A549 (cell line): ENCODE measurements around the gene DACT2.

Experiments
- EP300 ChIP-seq, 2 experiments: fragments of >200 bp; sonication (Bioruptor Twin); formaldehyde crosslinking; IDR thresholded peaks; 2 replicates in 1 of 2; 3 replicates in 1 of 2; pipeline ENCODE4 v1.6.1; 2016 to 2017
- HDAC2 ChIP-seq: fragments of 200-600 bp; sonication (generic); IDR thresholded peaks from 2 replicates; pipeline ENCODE4 v1.6.1; 2016
- KDM5A ChIP-seq: fragments of 200-600 bp; sonication (generic); IDR thresholded peaks from 2 replicates; pipeline ENCODE4 v1.6.1; 2016; ENCODE audit warnings: antibody characterized with exemption, mild to moderate bottlenecking
- MYC ChIP-seq: IDR thresholded peaks from 2 replicates; pipeline ENCODE4 v1.6.1; 2012; ENCODE audit warnings: mild to moderate bottlenecking, inconsistent platforms, low read length, improper control_type of control experiment, borderline replicate concordance
- POLR2A ChIP-seq: IDR thresholded peaks from 2 replicates; pipeline ENCODE4 v1.6.1; 2012; ENCODE audit warnings: mild to moderate bottlenecking, low read length
- RAD21 ChIP-seq, 2 experiments: fragments of >200 bp in 1 of 2; sonication (Bioruptor Twin) in 1 of 2; formaldehyde crosslinking in 1 of 2; IDR thresholded peaks in 1 of 2; conservative IDR thresholded peaks in 1 of 2; 2 replicates in 1 of 2; 3 replicates in 1 of 2; pipeline ENCODE4 v1.6.1; 2012 to 2018; ENCODE audit warnings: inconsistent platforms in 1 of 2
- RCOR1 ChIP-seq: fragments of 150-350 bp; IDR thresholded peaks from 2 replicates; pipeline ENCODE4 v1.6.1; 2014; ENCODE audit warnings: antibody characterized with exemption, low read length, low read depth
- TF ChIP-seq, protein P1 (sequence below): IDR thresholded peaks from 2 replicates; pipeline ENCODE4 v1.6.1; 2012
- TF ChIP-seq, protein P2 (sequence below): fragments of >200 bp; sonication (Bioruptor Twin); formaldehyde crosslinking; IDR thresholded peaks from 3 replicates; pipeline ENCODE4 v1.5.1; 2016
- TF ChIP-seq, protein P3 (sequence below): fragments of 200-600 bp; sonication (generic); IDR thresholded peaks from 2 replicates; pipeline ENCODE4 v1.6.1; 2016; ENCODE audit warnings: antibody characterized with exemption, mild to moderate bottlenecking, moderate library complexity
- TF ChIP-seq, protein P4 (sequence below): fragments of >200 bp; sonication (Bioruptor Twin); formaldehyde crosslinking; IDR thresholded peaks from 3 replicates; pipeline ENCODE4 v1.6.1; 2016

DNA sequence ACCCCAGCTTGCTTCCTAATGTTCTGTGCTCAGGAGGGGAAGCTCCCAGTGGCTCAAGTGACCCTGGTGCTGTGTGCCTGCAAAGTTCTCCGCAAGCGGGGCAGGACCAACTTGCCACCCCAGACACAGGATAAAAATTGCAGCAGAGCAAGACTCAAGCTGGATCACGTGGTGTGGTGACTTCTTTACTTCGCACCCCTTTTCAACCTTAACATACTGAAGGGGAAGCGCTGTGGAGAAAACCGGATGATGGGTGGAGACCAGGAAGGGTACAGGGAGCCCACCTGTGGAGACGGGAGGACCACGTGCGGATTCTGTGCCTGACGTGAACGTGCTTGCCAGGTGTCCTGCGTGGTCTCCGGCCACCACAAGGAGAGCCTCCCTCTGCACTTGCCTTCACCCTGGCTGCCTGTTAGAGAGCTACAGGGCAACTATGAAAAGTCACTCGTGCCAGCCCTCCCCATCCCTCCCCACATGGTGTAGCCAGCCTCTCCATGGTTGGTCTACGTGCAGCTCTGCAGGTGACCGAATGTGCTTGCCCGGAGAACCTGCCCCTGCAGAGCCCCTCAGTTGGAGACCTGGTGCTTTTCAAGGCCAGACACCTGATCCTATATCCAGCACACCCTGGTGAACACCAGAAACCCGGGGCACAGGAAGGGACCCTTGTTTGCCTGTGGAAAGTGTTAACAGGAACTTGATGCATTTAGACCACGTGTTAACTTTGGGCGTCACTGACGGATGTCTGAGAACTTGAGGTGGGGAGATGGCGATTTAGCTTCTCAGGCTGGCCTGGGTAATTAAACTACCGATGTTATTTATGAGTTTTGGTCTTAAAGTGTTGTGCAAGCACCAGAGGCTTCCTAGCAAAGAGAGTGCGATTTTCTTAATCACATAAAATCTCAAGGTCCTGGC lies 23.9 kb upstream of the DACT2 start:
- TF ChIP-seq HDAC2 (no peak), RCOR1 (no peak), MYC (no peak), EP300 (IDR thresholded peaks at IDR 0.05) (no peak), RAD21 (conservative IDR thresholded peaks at IDR 0.05 in 1 of 2, IDR thresholded peaks at IDR 0.05 in 1 of 2) (no peak), POLR2A (no peak), KDM5A (no peak)
- TF ChIP-seq, protein P1, sequence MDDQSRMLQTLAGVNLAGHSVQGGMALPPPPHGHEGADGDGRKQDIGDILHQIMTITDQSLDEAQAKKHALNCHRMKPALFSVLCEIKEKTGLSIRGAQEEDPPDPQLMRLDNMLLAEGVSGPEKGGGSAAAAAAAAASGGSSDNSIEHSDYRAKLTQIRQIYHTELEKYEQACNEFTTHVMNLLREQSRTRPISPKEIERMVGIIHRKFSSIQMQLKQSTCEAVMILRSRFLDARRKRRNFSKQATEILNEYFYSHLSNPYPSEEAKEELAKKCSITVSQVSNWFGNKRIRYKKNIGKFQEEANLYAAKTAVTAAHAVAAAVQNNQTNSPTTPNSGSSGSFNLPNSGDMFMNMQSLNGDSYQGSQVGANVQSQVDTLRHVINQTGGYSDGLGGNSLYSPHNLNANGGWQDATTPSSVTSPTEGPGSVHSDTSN, result no peak
- TF ChIP-seq, protein P2, sequence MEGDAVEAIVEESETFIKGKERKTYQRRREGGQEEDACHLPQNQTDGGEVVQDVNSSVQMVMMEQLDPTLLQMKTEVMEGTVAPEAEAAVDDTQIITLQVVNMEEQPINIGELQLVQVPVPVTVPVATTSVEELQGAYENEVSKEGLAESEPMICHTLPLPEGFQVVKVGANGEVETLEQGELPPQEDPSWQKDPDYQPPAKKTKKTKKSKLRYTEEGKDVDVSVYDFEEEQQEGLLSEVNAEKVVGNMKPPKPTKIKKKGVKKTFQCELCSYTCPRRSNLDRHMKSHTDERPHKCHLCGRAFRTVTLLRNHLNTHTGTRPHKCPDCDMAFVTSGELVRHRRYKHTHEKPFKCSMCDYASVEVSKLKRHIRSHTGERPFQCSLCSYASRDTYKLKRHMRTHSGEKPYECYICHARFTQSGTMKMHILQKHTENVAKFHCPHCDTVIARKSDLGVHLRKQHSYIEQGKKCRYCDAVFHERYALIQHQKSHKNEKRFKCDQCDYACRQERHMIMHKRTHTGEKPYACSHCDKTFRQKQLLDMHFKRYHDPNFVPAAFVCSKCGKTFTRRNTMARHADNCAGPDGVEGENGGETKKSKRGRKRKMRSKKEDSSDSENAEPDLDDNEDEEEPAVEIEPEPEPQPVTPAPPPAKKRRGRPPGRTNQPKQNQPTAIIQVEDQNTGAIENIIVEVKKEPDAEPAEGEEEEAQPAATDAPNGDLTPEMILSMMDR, result no peak
- TF ChIP-seq, protein P3, sequence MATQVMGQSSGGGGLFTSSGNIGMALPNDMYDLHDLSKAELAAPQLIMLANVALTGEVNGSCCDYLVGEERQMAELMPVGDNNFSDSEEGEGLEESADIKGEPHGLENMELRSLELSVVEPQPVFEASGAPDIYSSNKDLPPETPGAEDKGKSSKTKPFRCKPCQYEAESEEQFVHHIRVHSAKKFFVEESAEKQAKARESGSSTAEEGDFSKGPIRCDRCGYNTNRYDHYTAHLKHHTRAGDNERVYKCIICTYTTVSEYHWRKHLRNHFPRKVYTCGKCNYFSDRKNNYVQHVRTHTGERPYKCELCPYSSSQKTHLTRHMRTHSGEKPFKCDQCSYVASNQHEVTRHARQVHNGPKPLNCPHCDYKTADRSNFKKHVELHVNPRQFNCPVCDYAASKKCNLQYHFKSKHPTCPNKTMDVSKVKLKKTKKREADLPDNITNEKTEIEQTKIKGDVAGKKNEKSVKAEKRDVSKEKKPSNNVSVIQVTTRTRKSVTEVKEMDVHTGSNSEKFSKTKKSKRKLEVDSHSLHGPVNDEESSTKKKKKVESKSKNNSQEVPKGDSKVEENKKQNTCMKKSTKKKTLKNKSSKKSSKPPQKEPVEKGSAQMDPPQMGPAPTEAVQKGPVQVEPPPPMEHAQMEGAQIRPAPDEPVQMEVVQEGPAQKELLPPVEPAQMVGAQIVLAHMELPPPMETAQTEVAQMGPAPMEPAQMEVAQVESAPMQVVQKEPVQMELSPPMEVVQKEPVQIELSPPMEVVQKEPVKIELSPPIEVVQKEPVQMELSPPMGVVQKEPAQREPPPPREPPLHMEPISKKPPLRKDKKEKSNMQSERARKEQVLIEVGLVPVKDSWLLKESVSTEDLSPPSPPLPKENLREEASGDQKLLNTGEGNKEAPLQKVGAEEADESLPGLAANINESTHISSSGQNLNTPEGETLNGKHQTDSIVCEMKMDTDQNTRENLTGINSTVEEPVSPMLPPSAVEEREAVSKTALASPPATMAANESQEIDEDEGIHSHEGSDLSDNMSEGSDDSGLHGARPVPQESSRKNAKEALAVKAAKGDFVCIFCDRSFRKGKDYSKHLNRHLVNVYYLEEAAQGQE, result no peak
- TF ChIP-seq, protein P4, sequence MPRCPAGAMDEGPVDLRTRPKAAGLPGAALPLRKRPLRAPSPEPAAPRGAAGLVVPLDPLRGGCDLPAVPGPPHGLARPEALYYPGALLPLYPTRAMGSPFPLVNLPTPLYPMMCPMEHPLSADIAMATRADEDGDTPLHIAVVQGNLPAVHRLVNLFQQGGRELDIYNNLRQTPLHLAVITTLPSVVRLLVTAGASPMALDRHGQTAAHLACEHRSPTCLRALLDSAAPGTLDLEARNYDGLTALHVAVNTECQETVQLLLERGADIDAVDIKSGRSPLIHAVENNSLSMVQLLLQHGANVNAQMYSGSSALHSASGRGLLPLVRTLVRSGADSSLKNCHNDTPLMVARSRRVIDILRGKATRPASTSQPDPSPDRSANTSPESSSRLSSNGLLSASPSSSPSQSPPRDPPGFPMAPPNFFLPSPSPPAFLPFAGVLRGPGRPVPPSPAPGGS, result no peak
